OCI-LY3 (cell line): ENCODE results near the gene SHH.

Source experiments
- H2AFZ ChIP-seq: fragments of 200-600, 300-600 bp; shearing (Covaris generic); 2 replicates; pipeline ENCODE4 v1.6.0; 2014; ENCODE audit warnings: antibody characterized with exemption, low read depth, low read length
- H3K27ac ChIP-seq: fragments of 200-600, 300-600 bp; sonication (generic); 2 replicates; pipeline ENCODE4 v1.5.1; 2014; ENCODE audit warnings: mild to moderate bottlenecking, low read length, moderate library complexity, mixed read lengths
- H3K27me3 ChIP-seq: fragments of 200-600, 300-600 bp; sonication (generic); 2 replicates; pipeline ENCODE4 v1.6.1; 2014; ENCODE audit warnings: low read depth, low read length, mixed read lengths
- H3K36me3 ChIP-seq: fragments of 200-600, 300-600 bp; sonication (generic); replicated peaks from 2 replicates; pipeline ENCODE3; 2014; ENCODE audit warnings: low read depth, low read length, mixed read lengths
- H3K4me1 ChIP-seq: fragments of 300-600, 200-600 bp; sonication (generic); 2 replicates; pipeline ENCODE4 v1.6.1; 2014; ENCODE audit warnings: low read length, mixed read lengths
- H3K4me2 ChIP-seq: fragments of 200-600, 300-600 bp; sonication (generic); 2 replicates; pipeline ENCODE4 v1.6.1; 2014; ENCODE audit warnings: low read length, mixed read lengths
- H3K4me3 ChIP-seq: fragments of 300-600, 200-600 bp; sonication (generic); 2 replicates; pipeline ENCODE4 v1.5.1; 2014; ENCODE audit warnings: antibody characterized with exemption, mild to moderate bottlenecking, low read length, moderate library complexity
- H3K79me2 ChIP-seq: fragments of 300-600, 200-600 bp; shearing (Covaris generic); 2 replicates; pipeline ENCODE4 v1.6.1; 2014; ENCODE audit warnings: mild to moderate bottlenecking, low read length, mixed read lengths
- H3K9ac ChIP-seq: fragments of 300-600, 200-600 bp; shearing (Covaris generic); 2 replicates; pipeline ENCODE4 v1.6.0; 2014; ENCODE audit warnings: mild to moderate bottlenecking, low read length, moderate library complexity
- H3K9me3 ChIP-seq: fragments of 200-600, 300-600 bp; shearing (Covaris generic); 2 replicates; pipeline ENCODE4 v1.6.1; 2014; ENCODE audit warnings: low read length, mixed read lengths; ENCODE audit not compliant: insufficient read depth
- H4K20me1 ChIP-seq: fragments of 200-600, 300-600 bp; sonication (generic); 2 replicates; pipeline ENCODE4 v1.6.1; 2016; ENCODE audit warnings: low read length, mixed read lengths; ENCODE audit not compliant: insufficient read depth
- CTCF ChIP-seq: fragments of 200-600, 300-600 bp; sonication (generic); IDR thresholded peaks from 2 replicates; pipeline ENCODE4 v1.5.1; 2014; ENCODE audit warnings: antibody characterized with exemption, low read length, low read depth
- EZH2phosphoT487 ChIP-seq: fragments of 200-600 bp; shearing (Covaris generic); IDR thresholded peaks from 2 replicates; pipeline ENCODE4 v1.6.1; 2018; ENCODE audit warnings: antibody characterized with exemption, mixed run types, low read depth

Gene SHH

DNA sequence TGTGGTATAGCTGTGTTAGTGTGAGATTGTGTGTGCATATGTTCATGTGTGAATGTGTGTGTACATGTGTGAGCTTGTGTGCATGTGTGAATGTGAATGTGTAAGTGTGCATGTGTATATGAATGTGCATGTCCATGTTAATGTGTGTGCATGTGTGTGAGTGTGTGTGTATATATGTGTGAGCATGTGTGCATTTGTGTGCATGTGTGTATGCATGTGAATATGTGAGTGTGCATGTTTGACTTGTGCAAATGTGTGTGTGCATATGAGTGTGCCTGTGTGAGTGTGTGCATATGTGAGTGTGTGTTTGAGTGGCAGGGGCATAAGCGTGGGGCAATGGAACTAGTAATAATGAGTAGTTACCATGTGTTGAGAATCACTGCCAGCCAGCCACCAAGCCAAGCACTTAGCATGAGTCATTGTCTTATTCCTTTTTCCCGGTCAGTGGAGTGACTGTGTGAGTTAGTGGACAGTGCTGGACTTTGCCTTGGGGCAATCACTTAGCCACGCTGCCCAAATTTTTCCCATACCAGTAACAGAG, 46.3 kb upstream of the SHH start:
- Histone ChIP-seq H3K27ac (no peak overlapping the region), H4K20me1 (no peaks in the 10 kb centered on the region), H3K9me3 (no peaks in the 10 kb centered on the region), H3K4me2 (no peak overlapping the region), H3K4me3 (no peak overlapping the region), H3K27me3 (peaks cover 36% of the 10 kb centered on the region; the same call in 1 of the 2 replicates), H3K36me3 (no peaks in the 10 kb centered on the region), H3K9ac (no peak overlapping the region), H2AFZ (no peak overlapping the region), H3K79me2 (no peaks in the 10 kb centered on the region), H3K4me1 (no peaks in the 10 kb centered on the region)
- TF ChIP-seq CTCF: no peak
- no peak for TF ChIP-seq EZH2phosphoT487

DNA sequence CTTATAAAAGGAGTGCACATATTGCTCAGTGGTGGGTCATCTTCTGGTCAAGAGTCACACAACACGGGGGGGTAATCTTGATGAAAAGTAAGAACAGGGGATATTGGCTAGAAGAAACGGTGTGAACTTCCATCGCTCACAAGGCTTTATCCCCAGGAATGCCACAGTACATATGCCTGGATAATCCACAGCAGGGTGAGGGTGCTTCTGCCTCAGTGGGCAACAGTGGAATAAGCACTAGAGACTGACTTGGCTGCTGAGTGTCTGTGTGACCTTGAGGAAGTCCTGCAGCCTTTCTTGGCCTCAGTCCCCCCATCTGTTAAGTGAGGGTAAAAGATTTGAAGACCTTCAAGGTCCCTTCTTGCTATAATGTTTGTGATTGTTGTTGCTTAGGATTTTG, 44.9 kb upstream of the SHH start:
- no peaks in the 10 kb centered on the region for H4K20me1 ChIP-seq
- no peak overlapping the region for H3K9ac ChIP-seq
- H3K79me2 ChIP-seq: no peaks in the 10 kb centered on the region
- no peaks in the 10 kb centered on the region for H3K36me3 ChIP-seq
- no peak overlapping the region for H2AFZ ChIP-seq
- TF ChIP-seq EZH2phosphoT487: no peak
- TF ChIP-seq CTCF: no peak
- H3K4me2 ChIP-seq: no peak overlapping the region
- no peak overlapping the region for H3K4me3 ChIP-seq
- H3K4me1 ChIP-seq: no peaks in the 10 kb centered on the region
- H3K9me3 ChIP-seq: no peaks in the 10 kb centered on the region
- H3K27ac ChIP-seq: no peak overlapping the region
- H3K27me3 ChIP-seq: peaks cover 36% of the 10 kb centered on the region; the same call in 1 of the 2 replicates

- H4K20me1 ChIP-seq: no peaks in the 10 kb centered on the region
- no peak overlapping the region for H3K27ac ChIP-seq
- H3K4me1 ChIP-seq: no peaks in the 10 kb centered on the region
- no peaks in the 10 kb centered on the region for H3K9me3 ChIP-seq
- H3K79me2 ChIP-seq: no peaks in the 10 kb centered on the region
- H3K27me3 ChIP-seq: peaks cover 36% of the 10 kb centered on the region; the same call in 1 of the 2 replicates
- H3K9ac ChIP-seq: no peak overlapping the region
- no peaks in the 10 kb centered on the region for H3K36me3 ChIP-seq
- no peak overlapping the region for H2AFZ ChIP-seq
- no peak for TF ChIP-seq CTCF
- H3K4me3 ChIP-seq: no peak overlapping the region
- no peak overlapping the region for H3K4me2 ChIP-seq
These were observed 44.4 kb upstream of the SHH start for GRCh38 chr7:155856656-155857055.

- Histone ChIP-seq H3K36me3 (no peaks in the 10 kb centered on the region), H3K9ac (no peak overlapping the region)
- no peak for TF ChIP-seq CTCF
- no peak for TF ChIP-seq EZH2phosphoT487
These were observed 40.4 kb upstream of the SHH start for GRCh38 chr7:155852426-155853301.

More at GRCh38 chr7:155852426-155853301, 40.4 kb upstream of the SHH start:
- H3K27ac ChIP-seq: no peak overlapping the region
- no peaks in the 10 kb centered on the region for H3K79me2 ChIP-seq
- peaks cover 16% of the 10 kb centered on the region; the same call in 1 of the 2 replicates for H3K27me3 ChIP-seq
- H3K4me3 ChIP-seq: no peak overlapping the region
- no peak overlapping the region for H2AFZ ChIP-seq
- H3K4me1 ChIP-seq: no peaks in the 10 kb centered on the region
- H3K4me2 ChIP-seq: no peak overlapping the region
- no peaks in the 10 kb centered on the region for H4K20me1 ChIP-seq
- no peaks in the 10 kb centered on the region for H3K9me3 ChIP-seq
